ENCODE data around the gene METRNL. TPM values are rescaled to one million over a fixed set of nuclear protein-coding genes. Genes with fewer than 3 reads are reported as not detected.

Gene METRNL
- total RNA-seq, 1 donor from 2014 or later: 50.8 TPM

DNA sequence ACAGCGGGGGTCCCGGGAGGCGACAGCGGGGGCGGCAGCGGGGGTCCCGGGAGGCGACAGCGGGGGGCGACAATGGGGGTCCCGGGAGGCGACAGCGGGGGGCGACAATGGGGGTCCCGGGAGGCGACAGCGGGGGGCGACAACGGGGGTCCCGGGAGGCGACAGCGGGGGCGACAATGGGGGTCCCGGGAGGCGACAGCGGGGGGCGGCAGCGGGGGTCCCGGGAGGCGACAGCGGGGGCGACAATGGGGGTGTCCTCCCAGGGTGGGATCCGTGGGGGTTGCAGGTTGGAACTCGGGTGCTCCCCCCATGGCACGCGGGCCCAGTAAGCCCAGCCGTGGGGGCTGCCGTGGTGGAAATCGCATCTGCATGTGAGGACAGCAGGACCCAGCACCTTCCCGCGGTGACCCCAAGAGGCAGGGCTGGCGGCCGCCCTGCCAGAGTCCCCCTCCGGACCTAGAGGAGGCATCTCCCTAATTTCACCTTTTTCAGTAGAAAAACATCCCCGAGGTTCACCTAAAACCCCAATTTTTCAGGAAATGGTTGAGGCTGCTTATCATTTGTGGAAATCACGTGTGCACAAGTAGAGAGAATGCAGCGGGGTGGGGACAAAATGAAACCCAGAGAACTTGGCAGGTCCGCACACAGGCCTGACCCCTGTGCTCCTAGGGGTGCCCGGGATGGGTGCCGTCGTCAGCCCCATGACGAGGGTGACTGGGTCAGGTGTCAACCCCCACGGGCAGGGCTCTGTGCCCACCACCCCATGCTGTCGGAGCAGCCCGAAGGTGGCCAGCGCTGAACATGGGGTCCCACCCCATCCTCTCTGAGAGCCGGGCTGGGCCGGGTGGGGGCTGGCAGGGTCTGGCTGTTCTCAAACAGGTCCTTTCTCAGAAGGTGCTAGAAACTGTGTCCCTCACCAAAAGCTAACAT, 10.5 kb upstream of the METRNL start:
- FAIRE-seq (no peak), DNase-seq (ENCODE audit: low read depth) (no peak)
- Histone ChIP-seq H3K27me3 (ENCODE audit: control insufficient read depth, insufficient read depth, low read length) (no peaks in the 10 kb centered on the region), H3K36me3 (ENCODE audit: control insufficient read depth, insufficient read depth, low read length) (no peaks in the 10 kb centered on the region), H3K4me3 (ENCODE audit: low read depth, low read length) (no peak overlapping the region)
- TF ChIP-seq, protein P1, sequence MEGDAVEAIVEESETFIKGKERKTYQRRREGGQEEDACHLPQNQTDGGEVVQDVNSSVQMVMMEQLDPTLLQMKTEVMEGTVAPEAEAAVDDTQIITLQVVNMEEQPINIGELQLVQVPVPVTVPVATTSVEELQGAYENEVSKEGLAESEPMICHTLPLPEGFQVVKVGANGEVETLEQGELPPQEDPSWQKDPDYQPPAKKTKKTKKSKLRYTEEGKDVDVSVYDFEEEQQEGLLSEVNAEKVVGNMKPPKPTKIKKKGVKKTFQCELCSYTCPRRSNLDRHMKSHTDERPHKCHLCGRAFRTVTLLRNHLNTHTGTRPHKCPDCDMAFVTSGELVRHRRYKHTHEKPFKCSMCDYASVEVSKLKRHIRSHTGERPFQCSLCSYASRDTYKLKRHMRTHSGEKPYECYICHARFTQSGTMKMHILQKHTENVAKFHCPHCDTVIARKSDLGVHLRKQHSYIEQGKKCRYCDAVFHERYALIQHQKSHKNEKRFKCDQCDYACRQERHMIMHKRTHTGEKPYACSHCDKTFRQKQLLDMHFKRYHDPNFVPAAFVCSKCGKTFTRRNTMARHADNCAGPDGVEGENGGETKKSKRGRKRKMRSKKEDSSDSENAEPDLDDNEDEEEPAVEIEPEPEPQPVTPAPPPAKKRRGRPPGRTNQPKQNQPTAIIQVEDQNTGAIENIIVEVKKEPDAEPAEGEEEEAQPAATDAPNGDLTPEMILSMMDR (IDR thresholded peaks at IDR 0.05; ENCODE audit: insufficient read depth, low read length, severe bottlenecking): no peak

DNA sequence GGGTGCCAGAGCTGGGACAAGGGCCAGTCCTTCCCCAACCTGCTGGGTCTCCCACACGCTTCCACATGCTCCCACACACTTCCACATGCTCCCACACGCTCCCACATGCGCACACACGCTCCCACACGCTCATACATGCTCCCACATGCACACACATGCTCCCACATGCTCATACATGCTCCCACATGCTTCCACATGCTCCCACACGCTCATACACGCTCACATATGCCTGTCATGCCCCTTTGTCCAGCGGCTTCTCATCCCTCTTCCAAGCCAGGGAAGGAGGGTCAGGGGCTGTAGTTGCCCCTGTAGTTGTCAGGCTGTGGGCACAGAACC, 9.9 kb upstream of the METRNL start:
- no peaks in the 10 kb centered on the region for H3K27me3 ChIP-seq (ENCODE audit: control insufficient read depth, insufficient read depth, low read length)
- no peak for DNase-seq (ENCODE audit: low read depth)
- H3K4me3 ChIP-seq (ENCODE audit: low read depth, low read length): no peak overlapping the region
- FAIRE-seq: no peak
- no peaks in the 10 kb centered on the region for H3K36me3 ChIP-seq (ENCODE audit: control insufficient read depth, insufficient read depth, low read length)
- TF ChIP-seq, protein P1 (IDR thresholded peaks at IDR 0.05; ENCODE audit: insufficient read depth, low read length, severe bottlenecking): no peak

DNA sequence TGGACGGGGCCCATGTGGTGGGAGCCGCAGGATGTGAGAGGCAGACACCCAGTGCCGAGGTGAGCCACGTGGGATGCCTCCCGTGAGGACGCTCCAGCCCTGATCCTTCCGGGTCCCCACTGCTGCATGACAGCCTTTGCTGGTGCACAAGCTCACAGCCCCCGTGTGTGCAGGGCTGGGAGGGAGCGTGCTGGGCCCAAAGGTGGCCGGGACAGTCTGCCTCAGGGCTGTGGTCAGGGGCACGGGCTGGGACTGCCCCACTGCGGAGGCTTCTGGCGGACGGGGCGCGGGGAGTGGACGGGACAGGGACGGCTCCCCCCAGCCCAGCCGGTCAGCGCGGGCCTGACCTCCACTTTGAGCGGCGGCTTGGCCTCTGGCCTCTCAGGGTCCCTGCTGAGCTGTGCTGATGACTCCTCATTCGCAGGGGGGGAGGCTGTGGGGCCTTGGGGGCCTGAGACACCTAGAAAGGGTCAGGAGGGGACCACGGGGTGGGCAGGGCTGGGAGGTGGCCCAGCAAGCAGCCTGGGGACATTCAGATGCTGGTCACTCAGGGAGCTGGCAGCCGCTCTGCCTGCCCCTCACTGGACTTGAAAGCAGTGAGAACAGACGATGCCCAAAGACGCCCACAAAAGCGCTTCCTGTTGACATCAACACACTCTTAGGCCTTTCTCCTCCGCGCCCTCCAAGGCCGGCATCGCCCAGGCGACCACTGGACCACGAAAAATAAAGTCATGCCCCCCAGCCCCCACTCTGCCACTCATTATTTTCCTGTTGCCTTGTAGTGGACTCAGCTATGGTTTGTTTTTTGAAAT, 9.3 kb upstream of the METRNL start:
- H3K4me3 ChIP-seq (ENCODE audit: low read depth, low read length): no peak overlapping the region
- FAIRE-seq (no peak), DNase-seq (ENCODE audit: low read depth) (no peak)
- no peaks in the 10 kb centered on the region for H3K36me3 ChIP-seq (ENCODE audit: control insufficient read depth, insufficient read depth, low read length)
- TF ChIP-seq, protein P1 (IDR thresholded peaks at IDR 0.05; ENCODE audit: insufficient read depth, low read length, severe bottlenecking): no peak
- no peaks in the 10 kb centered on the region for H3K27me3 ChIP-seq (ENCODE audit: control insufficient read depth, insufficient read depth, low read length)

DNA sequence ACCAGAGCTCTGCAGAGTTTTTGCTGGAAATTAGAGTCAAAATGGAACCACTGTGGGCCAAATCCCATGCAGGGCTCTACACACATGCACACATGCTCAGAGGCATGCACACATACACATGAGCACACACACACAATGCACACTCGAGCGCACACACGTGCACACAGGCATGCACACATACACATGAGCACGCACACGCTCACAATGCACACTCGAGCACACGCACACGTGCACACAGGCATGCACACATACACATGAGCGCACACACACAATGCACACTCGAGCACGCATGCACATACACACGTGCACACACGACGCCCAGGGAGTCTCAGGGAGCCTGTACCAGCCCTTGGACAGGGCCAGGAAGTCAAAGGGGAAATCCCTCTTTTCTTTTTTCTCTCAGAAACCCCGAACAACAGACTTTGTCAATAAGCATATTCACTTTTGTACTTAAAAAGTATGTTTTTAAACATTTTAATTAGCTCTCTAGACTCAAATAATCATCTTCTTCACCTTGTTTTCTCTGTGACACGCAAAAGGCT, 8.5 kb upstream of the METRNL start:
- no peak overlapping the region for H3K4me3 ChIP-seq (ENCODE audit: low read depth, low read length)
- DNase-seq (ENCODE audit: low read depth) (no peak), FAIRE-seq (peak; percentile 94)

DNA sequence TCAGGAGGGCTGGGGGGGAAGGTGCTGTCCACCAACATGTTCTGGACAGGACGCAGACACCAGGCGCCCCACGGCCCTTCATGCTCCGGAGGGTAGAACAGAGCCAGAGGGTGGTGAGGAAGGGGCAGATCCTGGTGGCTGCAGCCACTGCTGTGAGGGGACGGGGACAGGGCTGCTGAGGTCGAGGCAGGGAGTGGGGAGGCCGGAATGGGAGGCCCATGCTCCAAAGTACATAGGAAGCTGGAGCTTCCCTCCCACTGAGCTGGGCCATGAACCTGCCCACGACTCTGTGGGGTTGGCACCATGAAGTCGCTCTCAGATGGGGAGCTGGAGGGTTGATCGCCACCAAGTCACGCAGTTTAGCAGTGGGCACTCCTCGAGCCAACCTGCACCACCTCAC, 8.0 kb upstream of the METRNL start:
- Histone ChIP-seq H3K36me3 (ENCODE audit: control insufficient read depth, insufficient read depth, low read length) (no peaks in the 10 kb centered on the region), H3K27me3 (ENCODE audit: control insufficient read depth, insufficient read depth, low read length) (no peaks in the 10 kb centered on the region), H3K4me3 (ENCODE audit: low read depth, low read length) (no peak overlapping the region)
- TF ChIP-seq, protein P1 (IDR thresholded peaks at IDR 0.05; ENCODE audit: insufficient read depth, low read length, severe bottlenecking): no peak
- DNase-seq (ENCODE audit: low read depth) (no peak), FAIRE-seq (no peak)

More for the DNA sequence above, 8.5 kb upstream of the METRNL start:
- Histone ChIP-seq H3K27me3 (ENCODE audit: control insufficient read depth, insufficient read depth, low read length) (no peaks in the 10 kb centered on the region), H3K36me3 (ENCODE audit: control insufficient read depth, insufficient read depth, low read length) (no peaks in the 10 kb centered on the region)
- TF ChIP-seq, protein P1 (IDR thresholded peaks at IDR 0.05; ENCODE audit: insufficient read depth, low read length, severe bottlenecking): no peak
